H1 (cell line): Measurements from ENCODE around the gene CDX2. TPM values are rescaled to one million over a fixed set of nuclear protein-coding genes. Genes with fewer than 3 reads are reported as not detected.

Experiments
- CTCF ChIA-PET: fragments of 300-600 bp; sonication (Branson Sonifier 250); formaldehyde crosslinking; loops from one replicate; lab custom pipeline; 2021; ENCODE audit not compliant: partially characterized antibody; lab: Charles Lee
- POLR2A ChIA-PET: fragments of 300-600 bp; sonication (Branson Sonifier 250); formaldehyde crosslinking; loops from one replicate; lab custom pipeline; 2021; ENCODE audit warnings: inconsistent platforms; ENCODE audit not compliant: partially characterized antibody; lab: Charles Lee
- DNase-seq, 2 experiments: peaks; one replicate each; pipeline versions ENCODE4 v3.0.0 to v3.0.0-alpha.2; 2010 to 2022; ENCODE audit warnings: low spot score in 2 of 2, low read depth in 1 of 2, mixed read lengths in 1 of 2
- FAIRE-seq: peaks from 2 replicates; lab custom pipeline; 2011; peaks lifted over from hg19 to GRCh38; lab: Jason Lieb, UNC
- H2AFZ ChIP-seq: 2 replicates; pipeline ENCODE4 v1.8.1; 2012; ENCODE audit warnings: low read length, inconsistent platforms
- H2AK5ac ChIP-seq: 2 replicates; pipeline ENCODE4 v1.6.1; 2013; ENCODE audit warnings: low read depth, low read length
- H2BK120ac ChIP-seq: replicated peaks from 2 replicates; pipeline ENCODE3; 2013; ENCODE audit warnings: low read depth, low read length, inconsistent platforms
- H2BK12ac ChIP-seq: 2 replicates; pipeline ENCODE4 v1.6.1; 2013; ENCODE audit warnings: low read depth, low read length
- H2BK15ac ChIP-seq: 2 replicates; pipeline ENCODE4 v1.6.1; 2013; ENCODE audit warnings: low read length
- H2BK20ac ChIP-seq: 2 replicates; pipeline ENCODE4 v1.6.1; 2013; ENCODE audit warnings: low read length
- H2BK5ac ChIP-seq: 2 replicates; pipeline ENCODE4 v1.6.1; 2013; ENCODE audit warnings: low read depth, low read length
- H3K14ac ChIP-seq: 2 replicates; pipeline ENCODE4 v1.6.1; 2013; ENCODE audit warnings: inconsistent platforms; ENCODE audit not compliant: insufficient read length
- H3K18ac ChIP-seq: 2 replicates; pipeline ENCODE4 v1.6.1; 2013; ENCODE audit warnings: low read length; ENCODE audit errors: extremely low read depth
- H3K23ac ChIP-seq: 2 replicates; pipeline ENCODE4 v1.6.1; 2013; ENCODE audit warnings: inconsistent platforms; ENCODE audit not compliant: insufficient read length
- H3K23me2 ChIP-seq: 2 replicates; pipeline ENCODE4 v1.6.1; 2013; ENCODE audit warnings: low read depth, low read length
- H3K27ac ChIP-seq: 2 replicates; pipeline ENCODE4 v1.6.1; 2011; ENCODE audit warnings: low read depth, low read length, inconsistent platforms
- H3K27me3 ChIP-seq, 4 experiments: replicated peaks in 1 of 4; 1 replicate in 1 of 4; 2 replicates in 3 of 4; pipeline versions ENCODE4 v1.6.1 to v1.8.1; 2011 to 2013; ENCODE audit warnings: low read length in 3 of 4, mild to moderate bottlenecking in 3 of 4, inconsistent platforms in 2 of 4, mixed read lengths in 2 of 4, moderate library complexity in 1 of 4; ENCODE audit not compliant: control insufficient read depth in 3 of 4, insufficient read depth in 3 of 4; ENCODE audit errors: extremely low read depth in 1 of 4
- H3K36me3 ChIP-seq, 4 experiments: 2 replicates each; pipeline versions ENCODE4 v1.6.1 to v1.8.1; 2011 to 2013; ENCODE audit warnings: mild to moderate bottlenecking in 4 of 4, low read length in 3 of 4, moderate library complexity in 2 of 4, control low read depth in 1 of 4, inconsistent platforms in 1 of 4; ENCODE audit not compliant: insufficient read depth in 4 of 4, control insufficient read depth in 2 of 4
- H3K4ac ChIP-seq: replicated peaks from 2 replicates; pipeline ENCODE3; 2013; ENCODE audit warnings: low read length, low read depth, mixed read lengths, inconsistent platforms; ENCODE audit not compliant: insufficient read length
- H3K4me1 ChIP-seq, 4 experiments: replicated peaks in 1 of 4; 1 replicate in 1 of 4; 2 replicates in 3 of 4; pipeline versions ENCODE4 v1.6.1 to v1.8.1; 2011 to 2013; ENCODE audit warnings: low read length in 3 of 4, inconsistent platforms in 2 of 4, mixed read lengths in 1 of 4; ENCODE audit not compliant: insufficient read depth in 4 of 4, control insufficient read depth in 3 of 4
- H3K4me2 ChIP-seq, 2 experiments: 2 replicates each; pipeline versions ENCODE4 v1.6.1 to v1.8.1; 2011 to 2013; ENCODE audit warnings: low read depth in 2 of 2, low read length in 2 of 2, control low read depth in 1 of 2, inconsistent platforms in 1 of 2, mild to moderate bottlenecking in 1 of 2; ENCODE audit not compliant: insufficient read depth in 1 of 2
- H3K4me3 ChIP-seq, 4 experiments: fragments of 200-600, 300-600 bp in 1 of 4; sonication (generic), shearing (Covaris generic), sonication (Bioruptor Twin) in 1 of 4; 2 replicates each; pipeline versions ENCODE4 v1.5.1 to v1.8.1; 2011 to 2016; ENCODE audit warnings: low read length in 4 of 4, low read depth in 3 of 4, control low read depth in 2 of 4, inconsistent platforms in 2 of 4, mild to moderate bottlenecking in 2 of 4, mixed read lengths in 1 of 4, moderate library complexity in 1 of 4; ENCODE audit not compliant: insufficient read depth in 2 of 4; ENCODE audit errors: extremely low read depth in 1 of 4
- H3K56ac ChIP-seq: replicated peaks from 2 replicates; pipeline ENCODE3; 2013; ENCODE audit warnings: low read depth, mild to moderate bottlenecking, mixed read lengths, low read length, inconsistent platforms; ENCODE audit not compliant: insufficient read length
- H3K79me1 ChIP-seq: 2 replicates; pipeline ENCODE4 v1.6.1; 2013; ENCODE audit warnings: low read depth, low read length, control low read depth
- H3K79me2 ChIP-seq, 2 experiments: 2 replicates each; pipeline versions ENCODE4 v1.6.1 to v1.8.1; 2012 to 2013; ENCODE audit warnings: low read length in 2 of 2, mild to moderate bottlenecking in 2 of 2, inconsistent platforms in 1 of 2; ENCODE audit not compliant: insufficient read depth in 2 of 2, control insufficient read depth in 1 of 2
- H3K9ac ChIP-seq, 4 experiments: replicated peaks in 1 of 4; 1 replicate in 1 of 4; 2 replicates in 3 of 4; pipeline versions ENCODE4 v1.6.1 to v1.8.1; 2011 to 2013; ENCODE audit warnings: low read depth in 3 of 4, low read length in 3 of 4, control low read depth in 2 of 4, mild to moderate bottlenecking in 2 of 4, moderate library complexity in 2 of 4, inconsistent platforms in 1 of 4; ENCODE audit errors: extremely low read depth in 1 of 4
- H3K9me3 ChIP-seq, 2 experiments: 2 replicates each; pipeline versions ENCODE4 v1.6.1 to v1.8.1; 2012 to 2013; ENCODE audit warnings: mild to moderate bottlenecking in 2 of 2, moderate library complexity in 2 of 2, control low read depth in 1 of 2, inconsistent platforms in 1 of 2, low read depth in 1 of 2, low read length in 1 of 2, mixed read lengths in 1 of 2; ENCODE audit not compliant: insufficient read depth in 2 of 2
- H4K20me1 ChIP-seq, 2 experiments: replicated peaks in 1 of 2; 2 replicates each; pipeline versions ENCODE3 to v1.8.1; 2011 to 2013; ENCODE audit warnings: inconsistent platforms in 2 of 2, low read length in 2 of 2, mild to moderate bottlenecking in 1 of 2; ENCODE audit not compliant: insufficient read depth in 2 of 2, control insufficient read depth in 1 of 2
- H4K5ac ChIP-seq: 2 replicates; pipeline ENCODE4 v1.6.1; 2013; ENCODE audit warnings: low read length, low read depth, mixed read lengths, inconsistent platforms; ENCODE audit not compliant: insufficient read length
- H4K8ac ChIP-seq: 2 replicates; pipeline ENCODE4 v1.8.0; 2013; ENCODE audit warnings: mild to moderate bottlenecking, moderate library complexity, low read length, inconsistent platforms; ENCODE audit not compliant: insufficient read depth; ENCODE audit errors: extremely low read depth
- H4K91ac ChIP-seq: replicated peaks from 2 replicates; pipeline ENCODE3; 2013; ENCODE audit warnings: low read length, mixed read lengths, inconsistent platforms; ENCODE audit not compliant: insufficient read length
- ASH2L ChIP-seq: fragments of 200-600, 300-600 bp; sonication (generic); IDR thresholded peaks from one replicate; pipeline ENCODE4 v1.7.1; 2017; ENCODE audit warnings: low read length
- BCL11A ChIP-seq, 2 experiments: IDR thresholded peaks; one replicate each; pipeline ENCODE4 v1.6.1; 2011; ENCODE audit warnings: low read depth in 2 of 2, low read length in 2 of 2, mild to moderate bottlenecking in 2 of 2
- CBX5 ChIP-seq: fragments of 300-800, 300-1000 bp; sonication (generic); IDR thresholded peaks from 2 replicates; pipeline ENCODE4 v1.7.1; 2016; ENCODE audit warnings: antibody characterized with exemption, low read length, low read depth
- CBX8 ChIP-seq: fragments of 300-800, 300-1000 bp; sonication (generic); IDR thresholded peaks from 2 replicates; pipeline ENCODE4 v1.7.1; 2016; ENCODE audit warnings: low read depth, low read length, borderline replicate concordance
- CTBP2 ChIP-seq: IDR thresholded peaks from 2 replicates; pipeline ENCODE4 v1.7.0; 2011; ENCODE audit warnings: borderline replicate concordance, mild to moderate bottlenecking, moderate library complexity, mixed read lengths, low read length; ENCODE audit not compliant: insufficient read depth, insufficient read length
- EZH2 ChIP-seq: fragments of 200-600 bp; sonication (generic); IDR thresholded peaks from 2 replicates; pipeline ENCODE4 v1.7.1; 2012; ENCODE audit warnings: low read depth, mild to moderate bottlenecking, moderate library complexity, low read length, inconsistent platforms; ENCODE audit not compliant: severe bottlenecking
- KDM1A ChIP-seq: fragments of 200-600, 300-600 bp; sonication (generic); IDR thresholded peaks from 2 replicates; pipeline ENCODE4 v1.7.1; 2016; ENCODE audit warnings: mild to moderate bottlenecking, low read length, borderline replicate concordance
- MAFK ChIP-seq: IDR thresholded peaks from 2 replicates; pipeline ENCODE4 v1.6.1; 2012; ENCODE audit warnings: low read depth, mild to moderate bottlenecking, improper control_type of control experiment, low read length
- RFX5 ChIP-seq: IDR thresholded peaks from 2 replicates; pipeline ENCODE4 v1.6.1; 2011; ENCODE audit warnings: low read depth, low read length, improper control_type of control experiment, borderline replicate concordance
- RXRA ChIP-seq: IDR thresholded peaks from 2 replicates; pipeline ENCODE4 v1.6.1; 2011; ENCODE audit warnings: low read depth, mild to moderate bottlenecking, low read length, moderate library complexity; ENCODE audit not compliant: insufficient read depth
- SIN3A ChIP-seq, 2 experiments: IDR thresholded peaks in 1 of 2; conservative IDR thresholded peaks in 1 of 2; 2 replicates each; pipeline ENCODE4 v1.6.1; 2011 to 2012; ENCODE audit warnings: low read length in 2 of 2, improper control_type of control experiment in 1 of 2, low read depth in 1 of 2, mild to moderate bottlenecking in 1 of 2
- SP2 ChIP-seq: IDR thresholded peaks from 2 replicates; pipeline ENCODE4 v1.6.1; 2012; ENCODE audit warnings: mild to moderate bottlenecking, low read length, inconsistent platforms
- ZNF274 ChIP-seq: IDR thresholded peaks from 2 replicates; pipeline ENCODE4 v1.7.0; 2012; ENCODE audit warnings: low read length, borderline replicate concordance; ENCODE audit errors: extremely low read depth
- WGBS, 2 experiments: shearing (Covaris generic) in 1 of 2; methylation state at CpG; one replicate each; pipeline versions ENCODE4 v1.1.6 to v1.1.7; 2013 to 2015; ENCODE audit warnings: low lambda C conversion rate in 2 of 2, mixed read lengths in 2 of 2, inconsistent platforms in 1 of 2, low coverage in 1 of 2, missing lambda C conversion rate in 1 of 2; ENCODE audit not compliant: insufficient replicate concordance in 2 of 2, insufficient coverage in 1 of 2, insufficient read length in 1 of 2; ENCODE audit errors: extremely low coverage in 1 of 2, missing lambda C conversion rate in 1 of 2; 5-methylcytosine and 5-hydroxymethylcytosine counted together
- polyA plus RNA-seq, 7 experiments: library from polyadenylated mRNA; depleted of rRNA in 3 of 7; stranded (reverse) in 5 of 7; unstranded in 2 of 7; fragments of >200 nt in 5 of 7; fragments of 200-250 nt in 2 of 7; gene quantifications; 1 replicate in 5 of 7; 2 replicates in 1 of 7; 4 replicates in 1 of 7; pipeline versions ENCODE4 v1.2.1 to v1.2.3, GENCODE V29; 2011 to 2013; ENCODE audit warnings: missing spikeins in 2 of 7, mixed read lengths in 2 of 7
- total RNA-seq: library from RNA; stranded (reverse); fragmentation: NEBNext Ultra II Directional; extraction: Animal tissue kit (Norgen Biotek cat#: 25700); gene quantifications from 2 replicates; pipeline ENCODE4 v1.2.1, GENCODE V29; 2021

CDX2 gene
- total and polyA plus RNA-seq, 2 of the 8 experiments (the other 6 are each of a cell fraction or from before 2014, with no cell fraction given) = 0.09 TPM; not detected in 1

- no peak overlapping the region for H2AK5ac ChIP-seq
- 20% methylated on average over 7 of the region's 7 CpGs; no CpG with 5 or more reads in 1 of the 2 experiments for WGBS, 2 experiments
- H3K23ac ChIP-seq = no peak overlapping the region
- no peak overlapping the region for H3K9ac ChIP-seq
- no peak overlapping the region for H3K18ac ChIP-seq
- H3K56ac ChIP-seq = no peak overlapping the region
- H2BK5ac ChIP-seq = no peak overlapping the region
- POLR2A ChIA-PET = interaction anchor here (0.6 to 5.6 kb wide), 5 partner anchors 11 to 54 kb away, joined by 3 to 31 read pairs (median 5); no protein-coding TSS in a partner anchor
- no peak overlapping the region for H2BK12ac ChIP-seq
- CTCF ChIA-PET = interaction anchor here (1.2 to 19.7 kb wide), 10 partner anchors 10 to 143 kb away, joined by 3 to 283 read pairs (median 4); partner anchors contain the start of genes CDX2 and URAD
- DNase-seq = no peak
- no peak overlapping the region for H3K14ac ChIP-seq
- H3K4me1 ChIP-seq = peaks cover 15 to 52% (median 31%) of the 10 kb centered on the region in 4 experiments; a peak in 6 of 7 replicates
- no peaks in the 10 kb centered on the region for H3K9me3 ChIP-seq
- H3K4me2 ChIP-seq = no peak overlapping the region; a peak in 1 of 4 replicates
- H4K5ac ChIP-seq = no peak overlapping the region
- H2BK120ac ChIP-seq = no peak overlapping the region
- H3K36me3 ChIP-seq = peaks cover 0 to 10% (median 0%) of the 10 kb centered on the region in 4 experiments; a peak in 1 of 8 replicates
- H3K79me1 ChIP-seq = no peaks in the 10 kb centered on the region
- H2BK20ac ChIP-seq = no peak overlapping the region
- H3K23me2 ChIP-seq = peaks cover 9% of the 10 kb centered on the region; the same call in 1 of the 2 replicates
- H4K8ac ChIP-seq = no peak overlapping the region
- H4K20me1 ChIP-seq = peaks cover 24 to 41% of the 10 kb centered on the region in 2 experiments
- no peak overlapping the region for H2BK15ac ChIP-seq
- no peak overlapping the region for H3K4ac ChIP-seq
- H3K4me3 ChIP-seq = no peak overlapping the region
- peak; percentile 7 for FAIRE-seq
- no peaks in the 10 kb centered on the region for H3K79me2 ChIP-seq
- peaks cover 91 to 100% (median 97%) of the 10 kb centered on the region in 4 experiments for H3K27me3 ChIP-seq
- H2AFZ ChIP-seq = no peak overlapping the region
- H4K91ac ChIP-seq = no peak overlapping the region
- no peak overlapping the region for H3K27ac ChIP-seq
- TF ChIP-seq SP2 (no peak), BCL11A (IDR thresholded peaks at IDR 0.05; ENCODE audit: low read depth in 2 of 2, low read length in 2 of 2) (no peak), RXRA (no peak), CBX5 (no peak), SIN3A (conservative IDR thresholded peaks at IDR 0.05 in 1 of 2, IDR thresholded peaks at IDR 0.05 in 1 of 2; ENCODE audit: low read depth in 1 of 2, low read length in 2 of 2) (no peak), KDM1A (no peak), ASH2L (no peak), CTBP2 (no peak), EZH2 (peak; percentile 37), CBX8 (peak; percentile 49; the same call in 1 of the 2 replicates), MAFK (no peak), ZNF274 (no peak), RFX5 (no peak)
Observed at GRCh38 chr13:27965343-27965739, 3.8 kb downstream of the CDX2 start.
